Measurements from ENCODE around the gene NT5C1B.
"Not testable (repeated sequence)": the region's sequence is repeated elsewhere in the genome, so short reads cannot be mapped to it uniquely, and the experiment has no call there.

NT5C1B gene

DNA sequence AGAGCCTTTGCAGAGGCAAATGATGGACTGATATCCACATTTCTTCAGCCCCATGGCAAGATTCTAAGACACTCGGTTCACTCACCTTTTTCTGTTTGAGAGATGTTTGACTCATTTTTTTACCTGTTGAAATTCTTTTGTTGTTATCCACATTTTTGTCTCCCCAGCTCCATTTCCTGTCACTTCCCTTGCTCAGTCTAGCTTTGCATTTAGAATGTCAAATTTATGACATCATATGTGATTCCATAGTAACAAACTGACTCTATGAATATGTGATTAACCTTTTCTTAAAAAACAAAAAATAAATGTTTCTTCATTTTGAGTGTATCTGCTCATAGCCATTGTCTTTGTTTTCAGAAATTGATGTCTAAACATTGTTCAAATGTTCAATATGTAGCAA is at the start of gene NT5C1B:
Gene NT5C1B (minus strand): TSS at position 216 of the 400 bp plus-strand sequence. CDS start 101 bp downstream, at position 115.
- no peak for DNase-seq

DNA sequence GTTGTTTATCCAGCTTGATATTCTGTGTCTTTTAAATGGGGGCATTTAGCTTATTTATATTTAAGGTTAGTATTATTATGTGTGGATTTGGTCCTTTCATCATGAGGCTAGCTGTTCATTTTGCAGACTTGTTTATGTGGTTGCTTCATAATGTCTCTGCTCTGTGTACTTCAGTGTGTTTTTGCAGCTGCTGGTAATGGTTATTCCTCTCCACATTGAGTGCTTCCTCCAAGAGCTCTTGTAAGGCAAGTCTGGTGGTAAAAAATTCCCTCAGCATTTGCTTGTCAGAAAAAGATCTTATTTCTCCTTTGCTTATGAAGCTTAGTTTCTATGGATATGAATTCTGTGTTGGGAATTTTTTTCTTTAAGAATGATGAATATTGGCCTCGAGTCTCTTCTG is 47.8 kb upstream of the NT5C1B start:
- DNase-seq: no peak

DNA sequence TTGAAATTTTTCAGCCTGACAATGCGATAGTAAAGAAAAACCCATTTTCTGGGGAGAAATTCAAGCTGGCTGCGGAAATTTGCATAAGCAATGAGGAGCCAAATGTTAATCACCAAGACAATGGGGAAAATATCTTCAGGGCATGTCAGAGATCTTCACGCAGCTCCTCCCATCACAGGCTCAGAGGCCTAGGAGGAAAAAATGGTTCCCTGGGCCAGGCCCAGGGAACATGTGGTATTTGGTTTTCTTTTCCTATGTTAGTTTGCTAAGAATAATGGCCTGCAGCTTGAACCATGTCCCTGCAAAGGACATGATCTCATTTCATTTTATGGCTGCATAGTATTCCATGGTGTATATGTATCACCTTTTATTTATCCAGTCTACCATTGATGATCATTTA is 43.3 kb upstream of the NT5C1B start:
- DNase-seq: not testable (repeated sequence)

GRCh38 chr2:18630941-18631340 is 41.6 kb upstream of the NT5C1B start:
- peak; percentile 35 for DNase-seq

DNA sequence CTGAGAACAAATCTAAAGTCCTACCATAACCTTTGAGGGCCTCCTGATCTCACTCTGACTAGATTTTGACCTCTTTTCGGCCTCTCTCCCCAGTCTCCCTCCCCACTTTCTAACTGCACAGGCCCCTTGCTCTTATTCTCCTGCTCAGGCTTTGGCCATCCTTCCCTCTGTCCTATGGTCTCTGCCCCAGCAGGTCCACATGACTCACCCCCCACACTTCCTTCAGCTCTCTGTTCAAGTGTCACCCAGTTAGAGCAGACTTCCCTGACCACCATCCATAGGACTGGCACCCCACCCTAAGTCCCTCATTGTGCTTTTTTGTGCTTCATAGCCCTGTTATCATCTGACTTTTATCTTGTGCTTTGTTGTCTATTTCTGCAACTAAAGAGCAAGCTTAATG is 41.2 kb upstream of the NT5C1B start:
- peak; percentile 58 for DNase-seq

DNA sequence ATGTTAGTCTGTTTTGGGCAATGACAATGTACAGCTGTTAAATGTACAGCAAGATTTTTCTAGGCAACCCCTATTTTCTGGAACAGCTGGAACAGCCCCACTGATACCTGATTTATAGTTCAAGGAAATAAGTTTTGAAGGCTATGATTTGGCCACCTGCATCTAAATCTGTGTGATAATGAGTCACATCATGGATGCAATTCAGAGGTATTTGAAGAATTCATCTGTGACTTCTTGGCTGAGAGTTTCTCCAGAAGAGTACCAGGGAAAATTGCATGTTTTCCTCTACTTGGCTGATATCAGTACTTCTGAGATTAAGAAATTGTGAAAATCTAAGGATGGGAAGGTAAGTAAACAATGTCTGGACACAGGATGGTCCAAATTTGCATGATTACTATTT is 40.7 kb upstream of the NT5C1B start:
- DNase-seq: peak; percentile 88

GRCh38 chr2:18626958-18627650 is 37.7 kb upstream of the NT5C1B start:
- DNase-seq: peak; percentile 50

GRCh38 chr2:18626256-18626668 is 36.9 kb upstream of the NT5C1B start:
- DNase-seq: peak; percentile 84

DNA sequence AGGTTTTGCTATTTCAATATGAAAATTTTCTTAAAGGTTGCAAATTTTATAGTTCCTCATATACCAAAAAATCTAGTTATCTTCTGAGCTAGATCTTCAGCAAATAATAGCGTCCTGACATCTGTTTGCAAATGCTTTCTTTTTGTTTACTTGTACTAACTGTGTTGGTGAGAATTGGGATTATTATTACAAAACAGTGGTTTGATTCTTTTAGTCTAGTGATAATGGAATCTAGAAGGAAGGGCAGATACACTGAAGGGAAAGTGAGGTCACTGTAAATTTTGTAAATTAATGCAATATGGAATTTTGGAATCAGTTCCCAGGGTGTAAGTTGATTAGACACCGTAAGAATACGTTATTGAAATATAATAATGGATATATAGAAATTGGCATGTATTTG is 36.2 kb upstream of the NT5C1B start:
- DNase-seq: peak; percentile 26

DNA sequence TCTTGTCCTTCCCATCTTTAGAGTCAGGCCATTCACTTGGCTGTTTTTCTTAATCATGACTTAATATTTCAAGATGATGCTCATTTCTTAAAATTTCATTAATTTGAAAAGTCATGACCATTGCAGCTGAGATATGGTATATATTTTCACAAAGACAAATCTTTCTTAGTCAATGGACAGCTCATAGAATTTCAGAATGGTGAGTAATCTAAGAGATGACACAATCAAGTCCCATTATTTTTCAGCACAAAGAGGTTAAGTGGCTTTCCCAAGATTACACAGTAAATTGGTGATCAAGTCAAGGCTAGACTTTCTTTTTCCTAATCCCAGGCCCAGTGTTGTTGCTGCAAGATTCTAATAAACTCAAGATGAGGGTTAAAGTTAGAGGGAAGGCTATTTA is 34.4 kb upstream of the NT5C1B start:
- peak; percentile 92 for DNase-seq

GRCh38 chr2:18620867-18621632 is 31.7 kb upstream of the NT5C1B start:
- DNase-seq: no peak

GRCh38 chr2:18619091-18619490 is 29.7 kb upstream of the NT5C1B start:
- no peak for DNase-seq

DNA sequence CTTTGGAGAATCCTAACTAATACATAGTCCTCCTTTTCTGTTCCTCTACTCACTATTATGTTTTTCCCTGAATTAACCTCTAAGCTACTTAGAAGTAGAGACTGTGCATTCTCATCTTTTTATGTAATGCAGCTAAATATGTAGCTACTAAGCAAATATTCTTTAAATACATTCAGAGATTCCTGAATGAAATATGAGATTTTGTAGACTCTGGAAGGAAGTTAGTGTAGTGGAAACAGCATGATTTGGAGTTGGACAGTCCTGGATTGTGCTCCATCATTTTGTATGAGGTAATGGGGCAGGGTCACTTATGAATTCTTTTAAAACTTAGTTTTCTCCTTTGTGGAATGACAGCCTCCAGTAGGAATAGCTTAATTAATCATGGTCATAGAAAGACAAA is 24.7 kb upstream of the NT5C1B start:
- DNase-seq: no peak

GRCh38 chr2:18612133-18612532 is 22.8 kb upstream of the NT5C1B start:
- no peak for DNase-seq

- no peak for DNase-seq
These were observed 22.2 kb upstream of the NT5C1B start for GRCh38 chr2:18611604-18612003.

DNA sequence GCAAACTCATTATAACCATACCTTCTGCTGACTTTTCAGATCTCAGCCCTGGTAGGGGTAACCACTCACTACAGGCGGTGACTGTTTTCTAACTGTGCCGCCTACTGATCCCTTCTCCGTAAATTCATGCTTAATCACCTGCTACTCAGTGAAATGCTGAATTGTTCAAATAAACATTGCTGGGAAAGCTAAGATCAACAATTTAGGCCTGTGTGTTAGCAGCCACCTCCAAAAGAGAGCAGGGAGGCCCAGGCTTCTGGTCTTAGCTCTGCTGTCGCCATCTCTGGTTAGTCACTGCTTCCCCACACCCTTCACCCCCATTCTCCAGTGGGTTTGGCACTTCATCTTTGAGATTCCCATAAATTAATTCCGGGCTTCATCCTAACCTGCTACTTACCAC is 21.8 kb upstream of the NT5C1B start:
- peak; percentile 72 for DNase-seq

DNA sequence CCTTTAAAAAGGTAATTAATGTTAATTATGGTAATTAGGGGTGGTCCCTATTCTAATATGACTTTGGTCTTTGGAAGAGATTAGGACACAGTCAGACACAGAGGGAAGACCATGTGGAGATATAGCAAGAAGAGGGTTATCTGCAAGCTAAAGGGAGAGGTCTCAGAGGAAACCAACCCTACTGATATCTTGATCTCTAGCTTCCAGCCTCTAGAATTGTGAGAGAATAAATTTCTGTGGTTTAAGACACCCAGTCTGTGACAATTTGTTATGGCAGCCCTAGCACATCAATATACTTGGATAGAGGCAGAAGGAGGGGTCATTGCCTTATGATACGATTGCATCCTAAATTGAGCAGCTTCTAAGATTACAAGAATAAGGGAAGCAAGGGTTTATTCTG is 21.3 kb upstream of the NT5C1B start:
- no peak for DNase-seq

GRCh38 chr2:18610090-18610489 is 20.7 kb upstream of the NT5C1B start:
- DNase-seq: no peak

DNA sequence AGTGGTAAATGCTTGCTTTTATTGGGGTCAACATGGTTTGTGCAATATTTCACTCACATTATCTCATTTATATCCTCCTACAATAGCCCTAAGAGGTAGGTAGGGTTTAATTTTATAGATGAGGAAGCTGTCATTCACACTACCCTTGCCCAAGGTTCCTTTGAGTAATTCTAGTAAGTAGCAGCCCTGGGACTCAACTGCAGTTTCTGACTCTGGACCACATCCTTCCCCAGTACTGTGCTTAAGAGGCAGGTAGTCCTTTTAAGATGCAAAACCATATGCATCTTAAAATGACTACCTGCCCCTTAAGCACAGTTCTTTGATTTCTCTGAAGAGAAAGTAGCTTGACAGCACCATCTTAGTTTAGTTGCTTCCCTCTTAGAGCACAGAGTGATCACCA is 15.7 kb upstream of the NT5C1B start:
- DNase-seq: no peak

DNA sequence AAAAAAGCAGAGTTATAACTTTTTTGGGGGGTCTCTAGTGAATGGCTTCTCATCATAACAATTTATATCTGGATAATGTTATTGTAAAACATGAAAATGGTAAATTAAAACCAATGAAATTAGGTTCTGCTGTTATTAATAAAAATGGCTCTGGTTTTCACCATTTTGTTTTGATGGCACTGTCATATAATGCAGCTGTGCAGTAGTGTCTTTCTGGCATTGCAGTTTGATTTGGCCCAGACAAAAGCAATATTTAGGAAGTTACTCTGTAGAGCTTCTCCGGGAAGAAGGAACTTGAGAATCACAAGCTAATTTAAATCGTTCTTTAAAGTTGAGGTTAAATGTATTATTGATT is 15.1 kb upstream of the NT5C1B start:
- no peak for DNase-seq

DNA sequence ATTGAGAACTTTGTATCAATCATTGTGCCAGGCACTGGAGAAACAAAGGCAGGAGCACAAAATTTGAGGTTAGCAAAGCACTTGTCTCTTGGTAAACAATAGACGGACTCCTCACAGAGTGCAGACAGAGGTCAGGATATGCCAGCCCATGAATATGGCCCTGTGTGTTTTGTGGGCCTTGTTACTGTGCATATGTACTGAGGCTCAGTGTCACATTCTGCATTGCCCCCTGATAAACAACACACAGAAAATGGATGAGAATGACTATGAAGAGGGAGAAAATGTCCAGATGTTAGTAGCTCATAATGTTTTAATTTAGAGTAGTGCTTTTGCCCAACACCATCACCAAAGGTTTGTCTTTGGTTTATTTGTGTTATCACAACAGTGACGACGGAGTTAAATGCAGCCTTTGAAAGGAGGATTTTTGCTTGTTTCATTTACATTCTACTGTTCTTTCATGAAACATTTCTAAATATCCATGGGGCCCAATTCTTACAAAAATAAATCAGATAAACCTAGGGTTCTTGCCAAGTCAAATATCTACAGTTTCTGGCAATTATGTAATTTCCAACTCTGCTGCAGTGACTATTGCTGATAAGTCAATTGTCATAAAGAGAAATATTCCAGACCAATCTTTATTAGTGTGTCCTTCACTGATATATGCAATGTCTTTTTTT is 14.6 kb upstream of the NT5C1B start:
- DNase-seq: no peak

- DNase-seq: no peak
These were observed 12.9 kb upstream of the NT5C1B start for GRCh38 chr2:18602298-18602697.

DNA sequence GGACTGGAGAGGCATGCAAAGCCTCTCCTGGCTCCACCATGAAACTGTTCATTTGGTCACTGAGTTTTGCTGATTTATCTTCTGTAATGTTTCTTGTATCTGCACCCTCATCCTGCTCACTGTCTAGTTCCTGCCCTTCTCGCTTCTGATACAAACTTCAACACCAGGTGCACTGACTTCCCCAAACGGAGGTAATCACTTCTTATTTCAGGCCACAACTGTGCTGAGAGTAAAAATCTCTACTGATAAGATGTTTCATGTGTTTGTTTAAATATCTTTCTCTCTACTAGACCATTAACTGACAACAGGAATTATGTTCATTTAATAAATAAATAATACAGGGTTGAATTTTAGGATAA is 10.9 kb upstream of the NT5C1B start:
- no peak for DNase-seq

Measured in HCEC 1CT (cell line).